GM10847 (cell line): ENCODE data around the gene HBM.

Experiments
- POLR2A ChIP-seq: IDR thresholded peaks from 2 replicates; pipeline ENCODE4 v1.6.1; 2011; ENCODE audit not compliant: insufficient read length; ENCODE audit errors: extremely low read depth

Gene HBM

DNA sequence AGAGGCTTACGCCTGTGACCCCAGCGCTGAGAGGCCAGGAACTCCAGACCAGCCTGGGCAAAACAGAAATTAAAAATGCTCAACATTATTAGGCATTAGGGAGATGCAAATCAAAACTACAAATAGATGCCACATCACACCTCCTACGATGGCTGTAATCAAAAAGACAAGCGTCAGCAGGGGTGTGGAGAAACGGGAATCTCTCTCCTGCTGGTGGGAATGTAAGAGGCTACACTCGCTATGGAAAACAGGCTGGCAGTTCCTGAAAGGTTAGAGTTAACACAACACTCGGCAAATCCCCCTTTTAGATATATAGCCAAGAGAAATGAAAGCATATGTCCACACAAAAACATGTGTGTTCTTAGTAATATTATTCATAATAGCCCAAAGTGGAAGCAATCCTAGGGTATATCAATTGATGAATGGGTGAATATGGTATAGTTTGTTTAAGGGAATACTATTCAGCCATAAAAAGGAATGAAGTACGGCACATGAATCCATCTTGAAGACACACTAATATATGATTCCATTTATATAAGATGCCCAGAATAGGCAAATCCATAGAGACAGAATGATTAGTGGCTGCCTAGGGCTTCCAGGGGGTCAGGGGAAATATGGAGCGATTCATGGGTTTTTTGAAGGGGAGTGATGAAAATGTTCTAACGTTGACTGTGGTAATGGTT is 25.5 kb upstream of the HBM start:
- TF ChIP-seq POLR2A = no peak

DNA sequence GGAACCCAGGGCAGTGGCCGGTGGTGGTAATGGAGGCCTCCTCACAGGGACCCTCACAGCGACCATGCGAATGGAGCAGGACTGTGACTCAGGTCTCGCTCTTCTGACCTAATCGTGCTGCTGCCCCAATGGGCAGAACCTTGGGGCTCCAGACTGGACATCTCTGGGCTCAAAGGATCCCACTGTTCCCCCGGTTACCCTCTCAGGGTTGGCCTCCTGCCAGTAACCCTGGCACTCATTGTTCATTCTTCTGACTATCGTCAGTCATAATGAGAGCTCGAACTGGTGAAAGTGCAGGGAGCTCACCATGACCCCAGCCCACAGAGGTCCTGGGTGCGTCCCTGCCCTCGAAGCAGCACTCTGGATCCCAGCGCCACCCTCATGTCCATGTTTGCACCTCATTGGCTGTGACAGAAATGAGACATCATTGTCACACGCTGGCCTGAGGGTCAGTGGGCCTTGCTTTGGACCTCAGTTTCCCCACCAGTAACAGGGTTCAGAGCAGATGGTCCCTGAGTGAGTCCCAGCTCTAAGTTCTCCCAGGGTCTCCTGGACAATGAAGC is 23.3 kb upstream of the HBM start:
- TF ChIP-seq POLR2A = no peak

DNA sequence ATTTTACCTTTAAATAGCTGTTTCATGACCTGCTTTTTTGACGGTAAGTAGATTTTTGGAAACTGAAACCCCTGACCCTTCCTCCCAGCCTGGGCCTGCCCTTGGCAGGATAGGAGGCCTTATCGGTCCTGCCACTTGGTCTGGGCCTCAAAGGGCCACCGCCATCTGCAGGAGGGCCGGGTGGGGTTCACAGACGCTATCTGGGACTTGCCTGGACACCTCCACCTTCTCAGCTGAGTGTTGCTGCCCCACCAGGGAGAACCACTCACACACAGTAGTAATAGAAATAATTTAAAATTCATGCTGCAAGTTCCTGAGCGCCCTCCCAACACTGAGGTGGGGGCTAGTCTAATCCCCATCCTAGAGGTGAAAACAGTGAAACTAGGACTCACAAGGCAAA is 22.7 kb upstream of the HBM start:
- no peak for TF ChIP-seq POLR2A

DNA sequence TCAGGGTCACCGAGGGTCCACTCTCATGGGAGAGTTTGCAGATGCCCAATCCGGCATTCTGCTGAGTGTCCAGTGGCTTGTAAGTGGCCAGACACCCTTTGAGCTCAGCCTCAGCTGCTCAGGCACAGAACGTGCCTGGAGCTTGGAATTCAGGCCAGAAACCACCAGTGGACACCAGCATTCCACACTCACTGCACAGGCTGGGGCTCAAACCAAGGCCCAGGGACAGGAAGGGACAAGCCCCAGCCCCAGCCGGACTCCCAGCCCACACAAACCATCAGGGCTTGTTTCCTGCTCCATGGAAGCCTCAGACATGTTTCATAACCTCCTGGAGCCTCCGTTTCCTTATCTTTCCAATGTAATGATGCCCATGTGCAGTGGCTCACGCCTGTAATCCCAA is 22.3 kb upstream of the HBM start:
- no peak for TF ChIP-seq POLR2A

DNA sequence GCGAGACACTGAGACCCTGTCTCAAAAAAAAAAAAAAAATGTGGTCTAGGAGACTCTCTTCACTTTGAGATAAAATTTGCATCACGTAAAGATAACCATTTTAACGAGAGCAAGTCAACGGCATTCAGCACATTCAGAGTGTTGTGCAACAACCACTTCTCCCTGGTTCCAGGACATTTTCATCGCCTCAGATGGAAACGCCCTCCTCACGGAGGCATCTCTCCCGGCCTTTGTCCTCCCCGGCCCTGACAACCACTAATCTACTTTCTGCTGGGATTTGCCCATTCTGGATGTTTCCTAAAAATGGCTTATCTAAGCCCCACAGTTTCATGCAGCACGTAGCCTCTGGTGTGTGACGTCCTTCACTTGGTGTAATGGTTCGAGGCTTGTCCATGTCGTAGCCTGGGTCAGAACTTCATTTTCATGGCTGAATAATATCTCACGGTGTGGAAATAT is 21.0 kb upstream of the HBM start:
- no peak for TF ChIP-seq POLR2A

DNA sequence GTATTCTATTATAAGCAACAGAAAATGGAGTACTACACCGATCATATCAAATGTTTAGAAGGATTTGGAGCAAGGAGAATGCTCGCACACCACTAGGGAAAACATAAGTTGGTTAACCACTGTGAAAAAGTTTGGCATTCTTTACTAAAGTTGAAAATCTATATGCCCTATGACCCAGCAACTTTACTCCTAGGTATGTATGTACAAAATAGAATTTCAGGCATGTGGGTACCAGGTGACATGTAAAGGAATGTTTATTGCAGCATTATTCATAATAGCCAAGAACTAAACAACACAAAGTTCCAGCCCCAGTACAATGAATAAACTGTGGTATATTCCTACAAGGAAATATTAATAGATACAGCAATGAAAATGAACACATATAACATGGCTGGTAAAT is 19.1 kb upstream of the HBM start:
- TF ChIP-seq POLR2A = no peak

DNA sequence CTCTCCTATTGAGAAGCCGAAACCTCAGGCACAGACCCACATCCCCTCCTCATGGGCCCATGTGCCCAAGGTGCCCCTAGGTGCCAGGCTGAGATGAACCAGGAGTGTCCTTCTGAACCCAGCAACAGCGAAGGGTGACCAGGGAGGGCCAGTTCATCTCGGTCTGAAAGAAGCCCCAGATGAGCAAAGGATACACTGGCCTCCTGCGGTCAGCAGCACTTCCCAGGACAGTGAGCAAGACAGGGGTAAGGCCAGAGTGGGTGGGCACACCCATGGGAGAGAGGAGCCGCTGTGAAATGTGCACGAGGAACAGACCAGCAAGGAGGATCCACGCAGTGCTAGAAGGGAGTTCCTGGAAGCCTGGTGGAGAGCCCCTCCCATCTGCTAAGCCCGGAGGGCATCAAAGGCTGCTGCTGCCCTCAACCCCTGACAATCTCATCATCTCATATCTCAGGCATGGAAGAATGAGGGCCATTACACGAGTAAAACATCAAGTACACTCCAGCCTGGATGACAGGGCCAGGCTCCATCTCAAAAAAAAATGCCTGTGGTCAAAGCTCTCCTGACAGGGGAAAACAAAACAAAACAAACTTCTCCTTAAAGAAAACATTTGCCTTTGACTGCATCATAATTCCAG is 16.6 kb upstream of the HBM start:
- no peak for TF ChIP-seq POLR2A

DNA sequence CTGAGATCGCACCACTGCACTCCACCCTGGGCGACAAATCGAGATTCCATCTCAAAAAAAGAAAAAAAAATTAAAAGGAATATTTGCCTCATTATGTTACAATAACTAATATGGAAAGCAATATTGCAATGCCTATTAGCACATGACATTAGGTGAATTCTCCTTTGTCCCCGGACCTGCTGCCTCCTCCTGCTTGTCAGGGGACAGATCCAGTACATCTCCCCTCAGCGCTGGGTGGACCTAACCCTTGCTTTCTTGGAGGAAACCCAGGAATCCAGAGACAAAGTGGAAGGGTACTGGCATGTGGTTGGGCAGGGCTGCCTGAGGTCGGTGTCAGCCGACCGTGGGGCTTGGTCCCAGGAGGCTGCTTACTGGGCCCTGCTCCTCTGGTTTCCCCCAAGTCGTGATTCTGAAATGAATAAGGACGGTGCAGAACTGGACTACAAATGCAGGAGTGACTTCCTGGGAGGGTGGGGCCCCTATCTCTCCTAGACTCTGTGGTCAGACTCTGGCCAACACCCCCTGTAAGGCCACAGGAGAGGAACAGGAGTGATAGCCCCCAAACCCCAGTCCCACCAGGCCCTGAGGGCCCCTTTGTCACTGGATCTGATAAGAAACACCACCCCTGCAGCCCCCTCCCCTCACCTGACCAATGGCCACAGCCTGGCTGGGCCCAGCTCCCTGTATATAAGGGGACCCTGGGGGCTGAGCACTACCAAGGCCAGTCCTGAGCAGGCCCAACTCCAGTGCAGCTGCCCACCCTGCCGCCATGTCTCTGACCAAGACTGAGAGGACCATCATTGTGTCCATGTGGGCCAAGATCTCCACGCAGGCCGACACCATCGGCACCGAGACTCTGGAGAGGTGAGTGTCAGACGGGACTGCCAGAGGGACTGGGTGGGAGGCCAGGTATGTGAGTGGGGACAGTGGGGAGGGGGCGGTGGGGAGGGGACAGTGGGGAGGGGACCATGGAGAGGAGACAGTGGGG is 13.3 kb upstream of the HBM start, which contains the start of gene HBZ:
Gene HBZ, plus strand, starts transcription at position 504 of the 988 bp plus-strand sequence. Its CDS starts 266 bp downstream, at position 770.
- no peak for TF ChIP-seq POLR2A

DNA sequence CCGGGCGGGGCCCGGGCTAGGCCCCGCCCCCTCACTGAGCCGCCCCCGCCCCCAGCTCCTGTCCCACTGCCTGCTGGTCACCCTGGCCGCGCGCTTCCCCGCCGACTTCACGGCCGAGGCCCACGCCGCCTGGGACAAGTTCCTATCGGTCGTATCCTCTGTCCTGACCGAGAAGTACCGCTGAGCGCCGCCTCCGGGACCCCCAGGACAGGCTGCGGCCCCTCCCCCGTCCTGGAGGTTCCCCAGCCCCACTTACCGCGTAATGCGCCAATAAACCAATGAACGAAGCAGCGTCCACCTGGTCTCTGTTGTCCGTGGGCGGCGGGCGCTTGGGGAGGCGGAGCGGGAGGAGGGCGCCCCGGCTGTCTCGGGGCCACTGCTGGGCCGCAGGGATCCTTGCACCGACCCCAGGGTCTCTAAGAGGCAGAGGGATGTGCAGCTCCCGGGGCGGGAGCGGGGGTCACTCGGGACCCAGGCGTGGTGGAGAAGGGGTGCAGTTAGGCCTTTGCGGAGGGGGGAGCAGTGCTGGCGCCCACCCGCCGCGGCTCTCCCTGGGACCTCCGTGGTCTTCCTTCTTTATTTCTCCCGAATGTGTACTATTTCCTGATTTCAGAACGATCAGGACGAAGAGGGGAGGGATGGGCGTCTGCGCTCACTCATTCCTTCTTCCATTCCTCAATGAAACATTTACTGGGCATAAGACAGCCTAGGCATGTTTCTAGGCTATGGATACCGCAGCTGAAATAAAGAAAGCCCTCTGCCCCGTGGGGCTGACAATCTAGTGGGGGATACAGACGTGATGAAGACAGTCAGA is 11.4 kb upstream of the HBM start:
- TF ChIP-seq POLR2A = no peak

DNA sequence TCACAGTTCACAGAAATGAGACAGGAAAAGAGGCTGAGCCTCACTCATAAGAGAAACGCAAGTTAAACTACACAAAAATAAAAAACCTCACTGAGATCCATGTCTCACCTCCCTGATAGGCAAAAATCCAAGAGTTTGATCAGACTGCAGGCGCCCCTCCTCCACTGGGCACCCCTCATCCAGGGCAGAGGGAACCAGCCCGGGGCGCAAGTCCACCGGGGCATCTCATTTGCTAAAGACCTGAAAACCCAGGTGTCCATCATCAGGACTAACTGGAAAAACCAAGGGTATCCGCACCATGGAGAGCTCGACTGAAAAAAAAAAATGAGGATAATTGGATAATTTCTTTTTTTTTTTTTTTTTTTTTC is 10.8 kb upstream of the HBM start:
- TF ChIP-seq POLR2A = no peak

DNA sequence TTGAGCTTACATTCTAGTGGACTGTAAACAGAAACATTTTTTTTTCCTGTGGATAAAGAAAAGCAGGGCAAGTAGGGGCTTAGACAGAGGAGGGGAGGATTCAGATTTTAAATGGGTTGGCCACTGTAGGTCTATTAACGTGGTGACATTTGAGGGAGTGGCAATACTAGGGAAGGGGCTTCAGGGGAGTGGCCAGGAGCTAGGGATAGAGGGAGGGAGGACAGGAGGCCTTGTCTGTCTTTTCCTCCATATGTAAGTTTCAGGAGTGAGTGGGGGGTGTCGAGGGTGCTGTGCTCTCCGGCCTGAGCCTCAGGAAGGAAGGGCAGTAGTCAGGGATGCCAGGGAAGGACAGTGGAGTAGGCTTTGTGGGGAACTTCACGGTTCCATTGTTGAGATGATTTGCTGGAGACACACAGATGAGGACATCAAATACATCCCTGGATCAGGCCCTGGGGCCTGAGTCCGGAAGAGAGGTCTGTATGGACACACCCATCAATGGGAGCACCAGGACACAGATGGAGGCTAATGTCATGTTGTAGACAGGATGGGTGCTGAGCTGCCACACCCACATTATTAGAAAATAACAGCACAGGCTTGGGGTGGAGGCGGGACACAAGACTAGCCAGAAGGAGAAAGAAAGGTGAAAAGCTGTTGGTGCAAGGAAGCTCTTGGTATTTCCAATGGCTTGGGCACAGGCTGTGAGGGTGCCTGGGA is 6.5 kb upstream of the HBM start:
- no peak for TF ChIP-seq POLR2A

DNA sequence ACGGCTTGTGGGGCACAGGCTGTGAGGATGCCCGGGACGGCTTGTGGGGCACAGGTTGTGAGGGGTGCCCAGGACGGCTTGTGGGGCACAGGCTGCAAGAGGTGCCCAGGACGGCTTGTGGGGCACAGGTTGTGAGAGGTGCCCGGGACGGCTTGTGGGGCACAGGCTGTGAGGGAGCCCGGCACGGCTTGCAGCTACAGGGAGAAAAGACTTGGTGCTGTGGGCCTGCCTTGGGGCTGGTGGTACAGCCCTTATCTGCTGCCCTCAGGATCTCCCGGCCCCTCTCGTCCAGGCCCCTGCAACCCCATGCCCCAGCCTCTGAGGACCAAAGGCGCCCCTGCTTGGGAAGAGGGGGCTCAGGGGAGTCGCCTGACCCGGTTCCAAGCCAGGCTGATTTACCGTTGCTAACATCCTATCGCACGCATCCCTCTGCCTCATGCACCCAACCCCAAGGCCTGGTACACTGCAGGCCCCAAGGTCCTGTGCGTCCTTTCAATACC is 5.0 kb upstream of the HBM start:
- no peak for TF ChIP-seq POLR2A

DNA sequence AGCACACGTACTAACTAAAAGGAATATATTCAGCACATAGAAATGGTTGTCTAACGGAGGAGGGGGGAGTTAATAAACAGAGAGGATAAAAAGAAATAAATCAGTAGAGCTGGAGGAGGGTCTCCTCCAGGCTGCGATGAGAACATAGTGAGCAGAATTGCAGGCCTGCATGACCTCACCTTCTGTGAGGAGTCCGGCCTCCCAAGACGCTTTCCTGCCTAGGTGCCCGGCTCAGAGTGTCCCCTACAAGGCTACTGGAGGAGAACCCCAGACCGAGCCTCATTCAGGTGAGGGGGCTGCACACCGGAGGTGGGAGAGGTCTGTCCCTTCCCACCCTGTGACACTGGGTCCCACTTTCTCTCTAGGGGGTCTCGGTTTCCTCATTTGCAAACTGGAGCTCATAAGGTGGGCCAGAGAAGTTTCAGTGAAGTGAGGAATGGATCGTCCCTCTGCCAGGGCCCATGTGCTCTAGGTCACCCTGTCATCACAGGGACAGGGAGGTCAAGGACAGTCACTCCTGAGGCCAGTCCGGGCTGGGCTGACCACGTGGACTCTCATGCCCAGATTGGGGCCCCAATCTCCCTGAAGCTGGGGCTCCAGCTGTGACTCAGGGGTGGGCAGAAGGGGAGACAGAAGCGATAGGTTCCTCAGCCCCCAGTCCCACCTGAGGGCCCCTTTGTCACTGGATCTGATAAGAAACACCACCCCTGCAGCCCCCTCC is 3.3 kb upstream of the HBM start:
- TF ChIP-seq POLR2A = no peak
